ENCODE results near the gene TMEM178A. TPM values are rescaled to one million over a fixed set of nuclear protein-coding genes. Genes with fewer than 3 reads are reported as not detected.

TMEM178A gene
- total and polyA plus RNA-seq, 2 of the 4 experiments (the other 2 are of a cell fraction), result 0.18 to 1.8 TPM

- Histone ChIP-seq H2AK5ac (ENCODE audit: low read depth, low read length) (no peak overlapping the region), H3K79me1 (ENCODE audit: low read depth in 1 of 2, low read length in 2 of 2) (no peaks in the 10 kb centered on the region), H3K4me1 (ENCODE audit: control insufficient read depth, insufficient read depth, low read length) (no peaks in the 10 kb centered on the region; the same call in 1 of the 2 replicates), H3K23ac (ENCODE audit: low read depth, low read length) (peak overlapping the region; percentile 59; the same call in 1 of the 2 replicates), H4K20me1 (ENCODE audit: insufficient read depth, low read length) (no peaks in the 10 kb centered on the region), H3K4me2 (ENCODE audit: low read depth, low read length) (no peak overlapping the region), H3K27me3 (ENCODE audit: control insufficient read depth, insufficient read depth, low read length) (no peaks in the 10 kb centered on the region), H3K27ac (ENCODE audit: insufficient read depth, low read length) (no peak overlapping the region), H2AK9ac (replicated peaks; ENCODE audit: low read depth, low read length, poor library complexity) (no peak overlapping the region), H4K91ac (ENCODE audit: insufficient read depth, low read depth, low read length) (no peak overlapping the region), H2BK20ac (ENCODE audit: low read depth, low read length) (no peak overlapping the region), H4K8ac (ENCODE audit: low read depth in 2 of 2, low read length in 2 of 2) (no peak overlapping the region), H3K4ac (ENCODE audit: low read depth, low read length) (no peak overlapping the region), H3K36me3 (ENCODE audit: control insufficient read depth, insufficient read depth, low read length) (no peaks in the 10 kb centered on the region), H3K18ac (ENCODE audit: low read depth, low read length) (no peak overlapping the region), H2BK15ac (ENCODE audit: low read depth, low read length) (no peak overlapping the region; the same call in 2 of the 3 replicates), H4K5ac (ENCODE audit: low read depth, low read length) (no peak overlapping the region), H3K4me3 (ENCODE audit: insufficient read depth, low read depth, low read length) (no peak overlapping the region), H3K56ac (ENCODE audit: extremely low read depth, insufficient read depth, low read length) (no peak overlapping the region), H3K14ac (replicated peaks; ENCODE audit: low read depth, low read length) (no peak overlapping the region), H3K9ac (ENCODE audit: low read depth, low read length) (no peak overlapping the region), H2BK5ac (ENCODE audit: low read depth, low read length, poor library complexity, severe bottlenecking) (no peak overlapping the region), H2BK120ac (ENCODE audit: low read depth, low read length) (no peak overlapping the region), H2AFZ (replicated peaks; ENCODE audit: low read length, poor library complexity) (no peak overlapping the region), H3K9me1 (ENCODE audit: insufficient read depth, low read length) (no peaks in the 10 kb centered on the region; the same call in 1 of the 2 replicates), H3K9me3 (ENCODE audit: control insufficient read depth, insufficient read depth, low read length) (no peaks in the 10 kb centered on the region)
- no peak for DNase-seq
- BruUV-seq (replicated peaks), result no TSS peak
- TF ChIP-seq CHD1 (IDR thresholded peaks at IDR 0.05; ENCODE audit: low read depth, low read length) (no peak), NFE2L2 (IDR thresholded peaks at IDR 0.05; ENCODE audit: low read depth, low read length) (no peak), USF2 (IDR thresholded peaks at IDR 0.05; ENCODE audit: low read depth, low read length) (no peak), BHLHE40 (IDR thresholded peaks at IDR 0.05; ENCODE audit: low read depth, low read length) (no peak), RAD21 (IDR thresholded peaks at IDR 0.05; ENCODE audit: low read length) (no peak), MAZ (IDR thresholded peaks at IDR 0.05; ENCODE audit: borderline replicate concordance, low read depth, low read length) (no peak), CEBPB (IDR thresholded peaks at IDR 0.05; ENCODE audit: low read depth, low read length) (no peak), MXI1 (IDR thresholded peaks at IDR 0.05; ENCODE audit: borderline replicate concordance, low read depth, low read length) (no peak), MAFK (IDR thresholded peaks at IDR 0.05; ENCODE audit: low read depth, low read length) (no peak), RFX5 (IDR thresholded peaks at IDR 0.05; ENCODE audit: low read depth, low read length) (no peak), SMC3 (IDR thresholded peaks at IDR 0.05; ENCODE audit: low read depth, low read length) (no peak), RCOR1 (IDR thresholded peaks at IDR 0.05; ENCODE audit: insufficient replicate concordance, low read length) (no peak), FOS (IDR thresholded peaks at IDR 0.05; ENCODE audit: low read depth, low read length) (no peak)
- TF ChIP-seq, protein P1, sequence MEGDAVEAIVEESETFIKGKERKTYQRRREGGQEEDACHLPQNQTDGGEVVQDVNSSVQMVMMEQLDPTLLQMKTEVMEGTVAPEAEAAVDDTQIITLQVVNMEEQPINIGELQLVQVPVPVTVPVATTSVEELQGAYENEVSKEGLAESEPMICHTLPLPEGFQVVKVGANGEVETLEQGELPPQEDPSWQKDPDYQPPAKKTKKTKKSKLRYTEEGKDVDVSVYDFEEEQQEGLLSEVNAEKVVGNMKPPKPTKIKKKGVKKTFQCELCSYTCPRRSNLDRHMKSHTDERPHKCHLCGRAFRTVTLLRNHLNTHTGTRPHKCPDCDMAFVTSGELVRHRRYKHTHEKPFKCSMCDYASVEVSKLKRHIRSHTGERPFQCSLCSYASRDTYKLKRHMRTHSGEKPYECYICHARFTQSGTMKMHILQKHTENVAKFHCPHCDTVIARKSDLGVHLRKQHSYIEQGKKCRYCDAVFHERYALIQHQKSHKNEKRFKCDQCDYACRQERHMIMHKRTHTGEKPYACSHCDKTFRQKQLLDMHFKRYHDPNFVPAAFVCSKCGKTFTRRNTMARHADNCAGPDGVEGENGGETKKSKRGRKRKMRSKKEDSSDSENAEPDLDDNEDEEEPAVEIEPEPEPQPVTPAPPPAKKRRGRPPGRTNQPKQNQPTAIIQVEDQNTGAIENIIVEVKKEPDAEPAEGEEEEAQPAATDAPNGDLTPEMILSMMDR (conservative IDR thresholded peaks at IDR 0.05; ENCODE audit: low read depth, low read length), result no peak
- TF ChIP-seq, protein P2, sequence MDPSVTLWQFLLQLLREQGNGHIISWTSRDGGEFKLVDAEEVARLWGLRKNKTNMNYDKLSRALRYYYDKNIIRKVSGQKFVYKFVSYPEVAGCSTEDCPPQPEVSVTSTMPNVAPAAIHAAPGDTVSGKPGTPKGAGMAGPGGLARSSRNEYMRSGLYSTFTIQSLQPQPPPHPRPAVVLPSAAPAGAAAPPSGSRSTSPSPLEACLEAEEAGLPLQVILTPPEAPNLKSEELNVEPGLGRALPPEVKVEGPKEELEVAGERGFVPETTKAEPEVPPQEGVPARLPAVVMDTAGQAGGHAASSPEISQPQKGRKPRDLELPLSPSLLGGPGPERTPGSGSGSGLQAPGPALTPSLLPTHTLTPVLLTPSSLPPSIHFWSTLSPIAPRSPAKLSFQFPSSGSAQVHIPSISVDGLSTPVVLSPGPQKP (IDR thresholded peaks at IDR 0.05; ENCODE audit: borderline replicate concordance, low read depth, low read length), result no peak
- in situ Hi-C loops (cut with MboI; ENCODE audit: low sequenced_read_pairs) (no loop called here), intact Hi-C loops (cut with micrococcal nuclease) (no loop called here), dilution Hi-C loops (cut with HindIII; ENCODE audit: low sequenced_read_pairs, unreplicated experiment) (no loop called here)
- 67% methylated on average over 1 of the region's 2 CpGs; no CpG with 5 or more reads in 1 of the 2 experiments for WGBS, 2 experiments (ENCODE audit: extremely low coverage in 2 of 2, insufficient read length in 1 of 2)
- no peak; the same call in 1 of the 2 replicates for ATAC-seq (ENCODE audit: low read depth)
- POLR2A ChIA-PET (ENCODE audit: unreplicated experiment), result no interaction called here
- CTCF ChIA-PET, result no interaction called here
Observed at GRCh38 chr2:39723497-39723896, 57.8 kb downstream of the TMEM178A start.

Data from IMR-90 (cell line).